Breast epithelium (tissue), 4 donors: ENCODE results near the gene SLC15A3. TPM values are rescaled to one million over a fixed set of nuclear protein-coding genes. Genes with fewer than 3 reads are reported as not detected.
A peak's percentile ranks its signal among the peaks of the same experiment; 100 is the strongest.

Source experiments
- DNase-seq, 2 donors: peaks; one replicate each; pipeline ENCODE4 v3.0.0-alpha.2; 2019; ENCODE audit warnings: low spot score in 2 of 2
- H3K27ac ChIP-seq, 2 donors: fragments of 200-600 bp; sonication (generic) in 1 of 2; one replicate each; pipeline ENCODE4 v1.5.1; 2016 to 2019; ENCODE audit warnings: mild to moderate bottlenecking in 1 of 2
- H3K27me3 ChIP-seq, 2 donors: fragments of 200-600 bp; sonication (generic) in 1 of 2; one replicate each; pipeline versions ENCODE4 v1.5.1 to v1.6.0; 2017 to 2019; ENCODE audit warnings: control low read depth in 1 of 2, mild to moderate bottlenecking in 1 of 2
- H3K36me3 ChIP-seq: fragments of 200-600 bp; one replicate; pipeline ENCODE4 v1.5.1; 2019
- H3K4me1 ChIP-seq, 2 donors: fragments of 200-600 bp; sonication (generic); one replicate each; pipeline ENCODE4 v1.5.1; 2016 to 2019; ENCODE audit warnings: control low read depth in 1 of 2
- H3K4me3 ChIP-seq, 3 donors: fragments of 200-600 bp; sonication (generic); 1 replicate in 2 of 3; 2 replicates in 1 of 3; pipeline ENCODE4 v1.5.1; 2016 to 2019; ENCODE audit warnings: mild to moderate bottlenecking in 3 of 3, moderate library complexity in 2 of 3
- H3K9me3 ChIP-seq, 2 donors: fragments of 200-600 bp; sonication (generic) in 1 of 2; one replicate each; pipeline ENCODE4 v1.5.1; 2016 to 2019; ENCODE audit warnings: control low read depth in 1 of 2
- POLR2A ChIP-seq: fragments of 450-650 bp; IDR thresholded peaks from one replicate; pipeline ENCODE4 v1.6.1; 2016; ENCODE audit warnings: antibody characterized with exemption, mild to moderate bottlenecking, moderate library complexity
- POLR2AphosphoS5 ChIP-seq, 3 donors: sonication (generic); formaldehyde crosslinking; IDR thresholded peaks; one replicate each; pipeline ENCODE4 v1.6.1; 2017; ENCODE audit warnings: antibody characterized with exemption in 3 of 3
- intact Hi-C: fragments of 100-400 bp; cut with DNase I; formaldehyde crosslinking; loops from one replicate; pipeline ENCODE4 v1.15.1; 2023; ENCODE audit warnings: low total_unique reads
- total RNA-seq, 3 donors: library from RNA; depleted of rRNA; stranded (reverse); fragments of >200 nt; gene quantifications; one replicate each; pipeline ENCODE4 v1.1.0, GENCODE V29; 2016
- TF ChIP-seq, protein P1 (sequence below), 3 donors: fragments of 450-650 bp; IDR thresholded peaks; one replicate each; pipeline ENCODE4 v1.5.1; 2016 to 2017; ENCODE audit warnings: antibody characterized with exemption in 3 of 3, mild to moderate bottlenecking in 3 of 3, moderate library complexity in 3 of 3

The SLC15A3 gene
- total RNA-seq, 3 donors from 2014 or later: 8.8 to 23.2 (median 20.8) TPM

DNA sequence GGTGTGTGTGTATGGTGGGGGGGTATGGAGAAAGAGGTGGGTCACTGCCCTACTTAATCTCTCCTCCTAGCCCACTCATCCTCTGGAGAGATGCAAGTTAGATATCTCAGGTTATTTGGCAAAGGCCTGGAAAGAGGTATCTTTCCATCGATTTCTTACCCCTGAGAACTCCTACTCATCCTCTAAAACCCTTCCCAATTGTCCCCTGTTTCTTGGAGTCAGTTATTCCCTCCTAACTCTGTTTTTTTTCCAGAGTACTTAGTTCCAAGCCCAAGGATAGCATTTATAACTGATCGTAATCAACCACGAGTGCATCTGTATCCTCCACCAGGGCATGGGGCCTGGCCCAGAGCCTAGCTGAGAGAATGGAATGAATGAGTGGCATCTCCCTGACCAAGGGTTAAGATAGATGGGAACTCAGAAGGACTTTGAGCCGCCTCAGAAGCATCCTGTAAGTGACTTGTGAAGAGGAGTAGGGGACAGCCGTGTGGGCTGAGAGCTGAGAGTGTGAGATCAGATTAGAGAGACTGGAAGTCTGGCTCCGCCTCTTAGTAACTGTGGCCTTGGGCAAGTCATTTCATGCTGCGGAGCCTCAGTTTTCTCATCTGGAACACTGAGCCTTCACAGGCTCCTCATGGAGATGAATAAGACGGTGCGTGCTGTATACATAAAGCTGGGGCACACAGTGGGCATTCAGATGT lies 35.8 kb upstream of the SLC15A3 start:
- H3K27me3 ChIP-seq: no peaks in the 10 kb centered on the region
- H3K4me3 ChIP-seq: no peak overlapping the region
- H3K27ac ChIP-seq: no peak overlapping the region
- no peak for DNase-seq
- no peak for TF ChIP-seq POLR2AphosphoS5 (IDR thresholded peaks at IDR 0.05)
- TF ChIP-seq POLR2A: no peak
- TF ChIP-seq, protein P1, sequence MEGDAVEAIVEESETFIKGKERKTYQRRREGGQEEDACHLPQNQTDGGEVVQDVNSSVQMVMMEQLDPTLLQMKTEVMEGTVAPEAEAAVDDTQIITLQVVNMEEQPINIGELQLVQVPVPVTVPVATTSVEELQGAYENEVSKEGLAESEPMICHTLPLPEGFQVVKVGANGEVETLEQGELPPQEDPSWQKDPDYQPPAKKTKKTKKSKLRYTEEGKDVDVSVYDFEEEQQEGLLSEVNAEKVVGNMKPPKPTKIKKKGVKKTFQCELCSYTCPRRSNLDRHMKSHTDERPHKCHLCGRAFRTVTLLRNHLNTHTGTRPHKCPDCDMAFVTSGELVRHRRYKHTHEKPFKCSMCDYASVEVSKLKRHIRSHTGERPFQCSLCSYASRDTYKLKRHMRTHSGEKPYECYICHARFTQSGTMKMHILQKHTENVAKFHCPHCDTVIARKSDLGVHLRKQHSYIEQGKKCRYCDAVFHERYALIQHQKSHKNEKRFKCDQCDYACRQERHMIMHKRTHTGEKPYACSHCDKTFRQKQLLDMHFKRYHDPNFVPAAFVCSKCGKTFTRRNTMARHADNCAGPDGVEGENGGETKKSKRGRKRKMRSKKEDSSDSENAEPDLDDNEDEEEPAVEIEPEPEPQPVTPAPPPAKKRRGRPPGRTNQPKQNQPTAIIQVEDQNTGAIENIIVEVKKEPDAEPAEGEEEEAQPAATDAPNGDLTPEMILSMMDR (IDR thresholded peaks at IDR 0.05): no peak
- no peaks in the 10 kb centered on the region for H3K9me3 ChIP-seq
- H3K36me3 ChIP-seq: no peaks in the 10 kb centered on the region
- intact Hi-C loops: no loop called here
- no peaks in the 10 kb centered on the region for H3K4me1 ChIP-seq

DNA sequence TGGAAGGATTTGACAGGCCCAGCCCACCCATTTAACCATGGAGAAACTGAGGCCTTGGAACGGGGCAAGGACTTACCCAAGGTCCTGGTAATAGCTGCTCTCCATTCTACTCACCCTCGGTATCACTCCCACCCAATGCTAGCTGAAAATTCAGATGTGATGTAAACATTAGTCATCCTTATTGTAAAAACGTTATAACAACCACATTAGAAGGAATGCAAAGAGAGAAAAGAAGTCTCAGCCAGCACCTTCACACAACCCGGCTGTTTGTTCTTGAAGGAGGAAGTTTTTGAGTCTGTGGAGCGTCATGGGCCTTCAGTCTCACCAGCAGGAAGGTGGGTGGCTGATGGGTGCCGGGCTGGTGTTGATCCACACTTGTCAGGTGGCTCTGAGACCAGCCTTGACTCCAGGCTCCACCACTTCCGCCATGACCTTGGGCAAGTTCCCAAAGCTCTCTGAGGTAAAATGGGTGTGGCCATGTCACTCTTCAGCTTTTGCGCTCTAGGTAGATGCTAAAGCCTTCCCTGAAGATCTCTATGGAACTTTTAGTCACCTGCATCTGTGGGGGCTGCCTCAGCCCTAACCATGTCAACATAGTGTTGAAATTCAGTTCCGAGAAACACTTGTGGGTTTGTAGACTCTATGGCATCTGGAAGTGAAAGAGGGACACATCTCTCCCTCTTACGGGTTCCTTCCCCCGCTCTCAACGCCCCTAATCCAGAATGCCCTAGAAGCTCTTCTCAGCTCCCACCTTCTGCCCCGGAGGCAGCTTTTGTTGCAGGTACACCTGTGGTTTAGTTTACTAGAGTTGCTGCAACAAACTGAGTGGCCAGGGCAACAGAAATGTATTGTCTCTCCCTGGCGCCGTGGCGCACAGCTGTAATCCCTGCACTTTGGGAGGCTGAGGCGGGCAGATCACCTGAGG lies 34.3 kb upstream of the SLC15A3 start:
- Histone ChIP-seq H3K27me3 (no peaks in the 10 kb centered on the region), H3K4me1 (no peaks in the 10 kb centered on the region), H3K4me3 (no peak overlapping the region), H3K27ac (no peak overlapping the region), H3K9me3 (no peaks in the 10 kb centered on the region), H3K36me3 (no peaks in the 10 kb centered on the region)
- intact Hi-C loops: no loop called here
- TF ChIP-seq POLR2A: no peak
- no peak for TF ChIP-seq POLR2AphosphoS5 (IDR thresholded peaks at IDR 0.05)
- TF ChIP-seq, protein P1 (IDR thresholded peaks at IDR 0.05): no peak
- peak in 1 of 2 donors; percentile 53 for DNase-seq

DNA sequence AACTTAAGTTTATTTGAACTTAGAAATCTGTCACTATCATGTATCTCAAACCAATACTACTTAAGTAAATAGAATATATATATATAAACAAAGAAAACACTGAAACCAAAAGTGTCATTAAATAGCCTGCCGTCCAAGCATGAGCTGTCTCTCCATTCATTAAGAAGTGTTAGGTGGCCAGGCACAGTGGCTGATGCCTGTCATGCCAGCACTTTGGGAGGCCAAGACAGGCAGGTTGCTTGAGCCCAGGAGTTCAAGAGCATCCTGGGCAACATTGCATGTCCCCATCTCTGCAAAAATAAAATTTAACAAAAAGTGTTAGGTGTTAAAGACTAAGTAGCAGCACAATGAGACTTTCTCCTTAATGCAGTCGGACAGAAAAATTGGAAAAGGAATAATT lies 33.5 kb upstream of the SLC15A3 start:
- no peak for DNase-seq
- Histone ChIP-seq H3K4me3 (no peak overlapping the region), H3K4me1 (no peaks in the 10 kb centered on the region), H3K9me3 (no peaks in the 10 kb centered on the region), H3K27me3 (no peaks in the 10 kb centered on the region), H3K36me3 (no peaks in the 10 kb centered on the region), H3K27ac (no peak overlapping the region)
- TF ChIP-seq, protein P1 (IDR thresholded peaks at IDR 0.05): no peak
- TF ChIP-seq POLR2AphosphoS5 (IDR thresholded peaks at IDR 0.05): no peak
- intact Hi-C loops: no loop called here

DNA sequence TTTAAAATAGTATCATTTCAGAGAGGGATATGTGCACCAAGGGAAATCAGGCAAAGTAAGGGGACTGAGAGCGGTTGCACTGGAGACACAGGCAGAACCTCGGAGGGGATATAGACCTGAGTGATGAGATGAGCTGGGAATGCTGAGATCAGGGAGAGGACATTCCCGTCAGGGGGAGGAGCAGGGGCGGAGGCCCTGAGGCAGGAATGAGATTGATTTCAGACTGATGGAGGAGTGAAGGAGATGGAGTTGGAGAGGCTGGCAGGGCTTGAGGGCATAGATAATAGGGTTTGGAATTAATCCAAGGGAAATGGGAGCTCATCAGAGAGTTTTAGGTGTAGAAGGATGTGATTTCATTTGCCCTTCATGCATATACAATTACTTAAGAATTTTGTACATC lies 32.7 kb upstream of the SLC15A3 start:
- TF ChIP-seq POLR2AphosphoS5 (IDR thresholded peaks at IDR 0.05): no peak
- TF ChIP-seq POLR2A: no peak
- TF ChIP-seq, protein P1 (IDR thresholded peaks at IDR 0.05): no peak
- no peaks in the 10 kb centered on the region for H3K4me1 ChIP-seq
- intact Hi-C loops: no loop called here

DNA sequence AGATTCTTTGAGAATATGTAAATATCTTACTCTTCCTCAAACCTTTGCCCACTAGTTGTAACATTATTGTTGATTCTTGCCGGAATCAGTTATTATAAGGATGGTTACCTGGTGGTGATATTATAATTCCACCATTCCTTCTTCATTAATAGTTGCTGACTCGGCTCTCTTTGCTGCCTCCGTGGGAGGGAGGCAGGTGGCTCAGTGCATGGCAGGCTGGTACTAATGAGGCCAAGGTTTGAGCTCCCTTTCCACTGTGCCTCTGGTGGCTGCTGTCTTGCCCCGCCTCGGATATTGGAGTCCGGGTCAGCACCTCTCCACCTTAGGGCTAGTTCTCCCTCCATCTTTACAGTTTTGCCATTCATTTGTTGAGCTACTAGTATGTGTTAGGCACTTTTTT lies 32.2 kb upstream of the SLC15A3 start:
- DNase-seq: no peak
- H3K36me3 ChIP-seq: no peaks in the 10 kb centered on the region
- TF ChIP-seq POLR2A (no peak), POLR2AphosphoS5 (IDR thresholded peaks at IDR 0.05) (no peak)
- TF ChIP-seq, protein P1 (IDR thresholded peaks at IDR 0.05): no peak
- H3K9me3 ChIP-seq: no peaks in the 10 kb centered on the region
- no peak overlapping the region for H3K27ac ChIP-seq
- no peaks in the 10 kb centered on the region for H3K4me1 ChIP-seq
- H3K27me3 ChIP-seq: no peaks in the 10 kb centered on the region
- H3K4me3 ChIP-seq: no peak overlapping the region
- intact Hi-C loops: no loop called here

More for the DNA sequence above, 32.7 kb upstream of the SLC15A3 start:
- Histone ChIP-seq H3K27me3 (no peaks in the 10 kb centered on the region), H3K9me3 (no peaks in the 10 kb centered on the region), H3K27ac (no peak overlapping the region), H3K4me3 (no peak overlapping the region), H3K36me3 (no peaks in the 10 kb centered on the region)
- no peak for DNase-seq
